Naive thymus-derived CD4-positive, alpha-beta T cell (primary cell): ENCODE data around the gene TMEM183A. TPM values are rescaled to one million over a fixed set of nuclear protein-coding genes. Genes with fewer than 3 reads are reported as not detected.

Experiments
- ATAC-seq: fragments of 150-1000 bp; cut with Tn5 transposase; 2 replicates; pipeline ENCODE4 v1.10.0; 2021; ENCODE audit warnings: mild to moderate bottlenecking, moderate library complexity
- CTCF ChIA-PET: fragments of 350-600 bp; sonication (Branson Sonifier 250); formaldehyde crosslinking; loops from one replicate; lab custom pipeline; 2021; ENCODE audit warnings: antibody characterized with exemption; lab: Charles Lee
- POLR2A ChIA-PET: fragments of 350-600 bp; sonication (Branson Sonifier 250); formaldehyde crosslinking; loops from one replicate; lab custom pipeline; 2021; ENCODE audit warnings: antibody characterized with exemption, inconsistent platforms; lab: Charles Lee
- DNase-seq, 9 donors: peaks; one replicate each; pipeline versions ENCODE4 v3.0.0 to v3.0.0-alpha.2; 2020 to 2022; ENCODE audit warnings: mixed read lengths in 1 of 9
- H3K27ac ChIP-seq: one replicate; pipeline ENCODE4 v1.7.0; 2013; ENCODE audit warnings: mild to moderate bottlenecking, low read depth, low read length, moderate library complexity
- H3K27me3 ChIP-seq, 2 donors: one replicate each; pipeline ENCODE4 v1.7.0; 2013; ENCODE audit warnings: low read length in 2 of 2, mild to moderate bottlenecking in 2 of 2, moderate library complexity in 2 of 2; ENCODE audit not compliant: control insufficient read depth in 2 of 2, insufficient read depth in 2 of 2
- H3K36me3 ChIP-seq, 3 experiments: 1 replicate in 2 of 3; 2 replicates in 1 of 3; pipeline ENCODE4 v1.7.0; 2013; ENCODE audit warnings: low read length in 3 of 3, mild to moderate bottlenecking in 3 of 3, moderate library complexity in 1 of 3; ENCODE audit not compliant: insufficient read depth in 3 of 3, control insufficient read depth in 2 of 3
- H3K4me1 ChIP-seq, 2 donors: one replicate each; pipeline ENCODE4 v1.7.0; 2013; ENCODE audit warnings: low read length in 2 of 2, mild to moderate bottlenecking in 2 of 2, moderate library complexity in 1 of 2; ENCODE audit not compliant: control insufficient read depth in 2 of 2, insufficient read depth in 2 of 2
- H3K4me3 ChIP-seq: 2 replicates; pipeline ENCODE4 v1.7.0; 2013; ENCODE audit warnings: mild to moderate bottlenecking, low read length
- H3K9me3 ChIP-seq, 3 experiments: 1 replicate in 2 of 3; 2 replicates in 1 of 3; pipeline ENCODE4 v1.7.0; 2013; ENCODE audit warnings: low read length in 3 of 3; ENCODE audit not compliant: control insufficient read depth in 2 of 3
- H3K27ac Mint-ChIP-seq, 9 donors: one replicate each; pipeline ENCODE4 v1.8.0; 2020 to 2022; ENCODE audit warnings: mixed read lengths in 9 of 9, mild to moderate bottlenecking in 8 of 9, moderate library complexity in 5 of 9, inconsistent platforms in 2 of 9
- H3K27me3 Mint-ChIP-seq, 5 donors: one replicate each; pipeline ENCODE4 v1.8.0; 2021 to 2022; ENCODE audit warnings: mixed read lengths in 5 of 5, mild to moderate bottlenecking in 1 of 5
- H3K36me3 Mint-ChIP-seq, 5 donors: one replicate each; pipeline ENCODE4 v1.8.0; 2020 to 2022; ENCODE audit warnings: mixed read lengths in 5 of 5, mild to moderate bottlenecking in 3 of 5, inconsistent platforms in 1 of 5
- H3K4me1 Mint-ChIP-seq, 7 donors: one replicate each; pipeline ENCODE4 v1.8.0; 2020 to 2022; ENCODE audit warnings: mixed read lengths in 7 of 7, mild to moderate bottlenecking in 3 of 7, inconsistent platforms in 1 of 7
- H3K4me3 Mint-ChIP-seq, 10 donors: one replicate each; pipeline ENCODE4 v1.8.0; 2020 to 2022; ENCODE audit warnings: mild to moderate bottlenecking in 10 of 10, mixed read lengths in 10 of 10, moderate library complexity in 6 of 10, inconsistent platforms in 2 of 10
- H3K9me3 Mint-ChIP-seq, 11 donors: one replicate each; pipeline ENCODE4 v1.8.0; 2020 to 2022; ENCODE audit warnings: mixed read lengths in 11 of 11, mild to moderate bottlenecking in 4 of 11, inconsistent platforms in 1 of 11, moderate library complexity in 1 of 11
- intact Hi-C, 2 donors: fragments of 100-400 bp; cut with micrococcal nuclease; formaldehyde crosslinking; loops; one replicate each; pipeline ENCODE4 v1.15.1; 2023
- polyA plus RNA-seq, 2 donors: library from polyadenylated mRNA; unstranded; fragments of 300-500 nt; fragmentation: Illumina TruSeq; gene quantifications; one replicate each; pipeline ENCODE4 v1.2.3, GENCODE V29; 2021
- total RNA-seq, 6 experiments: library from RNA in 5 of 6; stranded (reverse) in 5 of 6; gene quantifications; 1 replicate in 5 of 6; 2 replicates in 1 of 6; pipeline ENCODE4 v1.2.3 and lab custom pipeline; 2021 to 2026

The TMEM183A gene, protein sequence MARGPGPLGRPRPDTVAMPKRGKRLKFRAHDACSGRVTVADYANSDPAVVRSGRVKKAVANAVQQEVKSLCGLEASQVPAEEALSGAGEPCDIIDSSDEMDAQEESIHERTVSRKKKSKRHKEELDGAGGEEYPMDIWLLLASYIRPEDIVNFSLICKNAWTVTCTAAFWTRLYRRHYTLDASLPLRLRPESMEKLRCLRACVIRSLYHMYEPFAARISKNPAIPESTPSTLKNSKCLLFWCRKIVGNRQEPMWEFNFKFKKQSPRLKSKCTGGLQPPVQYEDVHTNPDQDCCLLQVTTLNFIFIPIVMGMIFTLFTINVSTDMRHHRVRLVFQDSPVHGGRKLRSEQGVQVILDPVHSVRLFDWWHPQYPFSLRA
- total RNA-seq = 100 to 1,000 TPM in 2 of 5 experiments, 10 to 100 TPM in 3; 61.4 to 134 (median 77.0) TPM
- polyA plus RNA-seq = 10 to 100 TPM; 42.5 to 56.0 TPM
- total RNA-seq (lab: John Stamatoyannopoulos, UW) = 82.4 reads per million, percentile 81 among the genes with 10 or more reads in this experiment

- ATAC-seq (peak; percentile 96), DNase-seq (peak; percentile 77 to 95 (median 92))
- peaks cover 0 to 33% (median 4%) of the 10 kb centered on the region in 3 experiments for H3K36me3 ChIP-seq
- H3K27me3 ChIP-seq = no peaks in the 10 kb centered on the region
- Mint-ChIP-seq H3K27ac (peak within 1 kb of the TSS; percentile 93 to 99 (median 98)), H3K4me1 (peaks cover 24 to 46% (median 36%) of the 10 kb centered on the region in 7 donors), H3K27me3 (peaks cover 0 to 4% (median 0%) of the 10 kb centered on the region in 5 donors), H3K36me3 (peaks cover 6 to 20% (median 16%) of the 10 kb centered on the region in 5 donors), H3K9me3 (peaks cover 0 to 6% (median 0%) of the 10 kb centered on the region in 11 donors), H3K4me3 (peak within 1 kb of the TSS; percentile 91 to 100 (median 96))
- peak within 1 kb of the TSS; percentile 91 for H3K4me3 ChIP-seq
- intact Hi-C loops = loop anchor here (1.0 to 10.0 kb wide), 11 partner anchors 8 to 842 kb away; partner anchors contain the start of genes ADIPOR1 (in 2 of the 2), CYB5R1 (in 2 of the 2), KLHL12 (in 2 of the 2) and PCAT6 (in 2 of the 2)
- peaks cover 10 to 14% of the 10 kb centered on the region in 2 donors for H3K4me1 ChIP-seq
- ChIA-PET CTCF (interaction anchor here (0.7 to 2.1 kb wide), 7 partner anchors 10 to 80 kb away, joined by 3 to 9 read pairs (median 5); partner anchors contain the start of gene KLHL12), POLR2A (interaction anchor here (0.8 to 3.3 kb wide), 15 partner anchors 10 to 197 kb away, joined by 3 to 23 read pairs (median 5); partner anchors contain the start of genes KLHL12, PCAT6, PPFIA4 and RABIF)
- no peaks in the 10 kb centered on the region for H3K9me3 ChIP-seq
- H3K27ac ChIP-seq = peak within 1 kb of the TSS; percentile 90
Measured at GRCh38 chr1:203006948-203007871, at the start of gene TMEM183A. Gene TMEM183A (plus strand): TSS chr1:203007374. CDS start chr1:203007466, 92 bp downstream.

DNA sequence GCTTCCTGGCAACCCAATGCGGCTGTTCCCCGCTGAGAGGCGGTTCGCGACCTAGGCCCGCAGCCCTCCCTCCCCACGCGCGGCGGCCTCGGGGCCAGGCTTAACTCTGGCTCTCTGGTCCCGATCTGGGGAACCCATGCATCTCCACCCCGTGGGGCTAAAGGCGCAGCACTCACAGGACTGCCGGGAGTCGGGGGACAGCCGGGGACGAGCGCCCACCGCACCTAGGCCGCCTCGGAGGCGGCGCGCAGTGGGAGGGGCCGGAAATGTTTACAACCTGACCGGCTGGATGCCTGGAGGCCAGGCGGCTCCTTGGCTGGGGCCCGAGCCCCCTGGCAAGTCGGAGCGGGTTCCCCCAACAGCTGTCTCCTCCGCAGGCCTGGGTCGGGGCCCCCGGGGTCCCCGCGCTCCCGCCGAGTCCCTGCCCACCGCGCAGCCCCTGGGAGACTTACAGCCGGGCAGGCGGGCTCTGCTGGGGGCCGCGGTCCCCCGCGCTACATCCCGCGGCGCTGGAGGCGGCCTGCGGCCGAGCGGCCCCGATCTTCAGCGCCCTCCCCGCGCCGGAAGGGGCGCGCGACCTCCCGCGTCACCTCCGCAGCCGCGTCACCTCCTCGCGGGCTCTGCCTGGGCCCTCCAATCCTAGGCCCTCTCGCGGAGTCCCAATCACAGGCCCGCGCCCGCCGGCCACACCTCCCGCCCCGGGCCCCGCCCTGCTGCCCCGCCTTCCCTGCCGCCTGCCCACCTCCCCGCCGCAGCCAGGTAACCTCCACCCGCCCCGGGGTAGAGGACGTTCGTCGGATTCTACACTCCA lies 49.2 kb upstream of the TMEM183A start, which contains the start of gene ADIPOR1:
Gene ADIPOR1, minus strand, starts transcription at position 580 of the 811 bp plus-strand sequence. CDS start 7,242 bp downstream, outside the sequence.
- peak within 1 kb of the TSS; percentile 95 for H3K27ac ChIP-seq
- H3K9me3 Mint-ChIP-seq = peaks cover 0 to 2% (median 0%) of the 10 kb centered on the region in 11 donors
- H3K36me3 Mint-ChIP-seq = peaks cover 0 to 10% (median 0%) of the 10 kb centered on the region in 5 donors
- H3K27ac Mint-ChIP-seq = peak within 1 kb of the TSS; percentile 86 to 98 (median 95)
- intact Hi-C loops = loop anchor here (1.0 to 10.0 kb wide), 14 partner anchors 9 to 1803 kb away; partner anchors contain the start of genes CYB5R1 (in 2 of the 2), KLHL12 (in 2 of the 2), PCAT6 (in 2 of the 2) and PPP1R12B (in 2 of the 2)
- DNase-seq (peak; percentile 88 to 96 (median 94)), ATAC-seq (peak; percentile 99)
- ChIA-PET CTCF (no interaction called here), POLR2A (interaction anchor here (2.6 kb wide), 1 partner anchor 10 kb away, joined by 10 read pairs; no protein-coding TSS in a partner anchor)
- H3K4me1 Mint-ChIP-seq = peaks cover 20 to 55% (median 52%) of the 10 kb centered on the region in 7 donors
- H3K4me3 ChIP-seq = peak within 1 kb of the TSS; percentile 84
- peaks cover 0 to 24% (median 4%) of the 10 kb centered on the region in 3 experiments for H3K36me3 ChIP-seq
- H3K27me3 Mint-ChIP-seq = no peaks in the 10 kb centered on the region
- no peaks in the 10 kb centered on the region for H3K9me3 ChIP-seq
- H3K27me3 ChIP-seq = no peaks in the 10 kb centered on the region
- peak within 1 kb of the TSS; percentile 76 to 97 (median 92) for H3K4me3 Mint-ChIP-seq
- H3K4me1 ChIP-seq = peaks cover 19 to 39% of the 10 kb centered on the region in 2 donors

GRCh38 chr1:202958544-202959275 lies 48.5 kb upstream of the TMEM183A start:
- Mint-ChIP-seq H3K27ac (peak overlapping the region; percentile 84 to 98 (median 95)), H3K4me3 (peak overlapping the region; percentile 76 to 97 (median 92)), H3K9me3 (peaks cover 0 to 2% (median 0%) of the 10 kb centered on the region in 11 donors), H3K4me1 (peaks cover 16 to 47% (median 44%) of the 10 kb centered on the region in 7 donors), H3K36me3 (peaks cover 0 to 14% (median 2%) of the 10 kb centered on the region in 5 donors), H3K27me3 (no peaks in the 10 kb centered on the region)
- Histone ChIP-seq H3K27ac (peak overlapping the region; percentile 95), H3K36me3 (peaks cover 0 to 32% (median 7%) of the 10 kb centered on the region in 3 experiments), H3K4me3 (peak overlapping the region; percentile 84), H3K27me3 (no peaks in the 10 kb centered on the region), H3K9me3 (no peaks in the 10 kb centered on the region), H3K4me1 (peaks cover 19 to 35% of the 10 kb centered on the region in 2 donors)
- intact Hi-C loops = loop anchor here (1.0 to 10.0 kb wide), 14 partner anchors 9 to 1804 kb away; partner anchors contain the start of genes CYB5R1 (in 2 of the 2), KLHL12 (in 2 of the 2), PCAT6 (in 2 of the 2) and PPP1R12B (in 2 of the 2)
- ChIA-PET POLR2A (interaction anchor here (0.6 to 2.6 kb wide), 3 partner anchors 9 to 899 kb away, joined by 3 to 10 read pairs (median 3); no protein-coding TSS in a partner anchor), CTCF (interaction anchor here (1.4 kb wide), 1 partner anchor 9 kb away, joined by 7 read pairs; no protein-coding TSS in a partner anchor)
- DNase-seq (peak in 1 of 9 donors; percentile 32), ATAC-seq (peak; percentile 12)

- DNase-seq = no peak
- Mint-ChIP-seq H3K9me3 (peaks cover 0 to 2% (median 0%) of the 10 kb centered on the region in 11 donors), H3K4me1 (peaks cover 11 to 42% (median 39%) of the 10 kb centered on the region in 7 donors), H3K36me3 (peaks cover 0 to 16% (median 4%) of the 10 kb centered on the region in 5 donors), H3K27ac (peak overlapping the region in 3 of 9 donors; percentile 89 to 97 (median 94)), H3K27me3 (no peaks in the 10 kb centered on the region), H3K4me3 (peak overlapping the region in 3 of 10 donors; percentile 82 to 93 (median 84))
- ChIA-PET POLR2A (interaction anchor here (0.6 to 2.6 kb wide), 3 partner anchors 9 to 898 kb away, joined by 3 to 10 read pairs (median 3); no protein-coding TSS in a partner anchor), CTCF (interaction anchor here (1.4 kb wide), 1 partner anchor 9 kb away, joined by 7 read pairs; no protein-coding TSS in a partner anchor)
- H3K27me3 ChIP-seq = no peaks in the 10 kb centered on the region
- peak overlapping the region; percentile 95 for H3K27ac ChIP-seq
- peaks cover 19 to 30% of the 10 kb centered on the region in 2 donors for H3K4me1 ChIP-seq
- ATAC-seq = no peak
- intact Hi-C loops = loop anchor here (2.0 to 10.0 kb wide), 7 partner anchors 16 to 1804 kb away; partner anchors contain the start of genes PPP1R12B (in 2 of the 2), PCAT6 (in 1 of the 2) and TMEM9 (in 1 of the 2)
- H3K36me3 ChIP-seq = peaks cover 0 to 37% (median 7%) of the 10 kb centered on the region in 3 experiments
- no peaks in the 10 kb centered on the region for H3K9me3 ChIP-seq
- no peak overlapping the region for H3K4me3 ChIP-seq
Measured at GRCh38 chr1:202959276-202959620, 47.9 kb upstream of the TMEM183A start.
